Activated CD4-positive, alpha-beta T cell treated with anti-CD3 and anti-CD28 coated beads for 36 hours (primary cell): Measurements from ENCODE around the gene COQ9. TPM values are rescaled to one million over a fixed set of nuclear protein-coding genes. Genes with fewer than 3 reads are reported as not detected.
A peak's percentile ranks its signal among the peaks of the same experiment; 100 is the strongest.
"Not testable (repeated sequence)": the region's sequence is repeated elsewhere in the genome, so short reads cannot be mapped to it uniquely, and the experiment has no call there.

Experiments used
- ATAC-seq: fragments of 200-7000 bp; cut with Tn5 transposase; one replicate; pipeline ENCODE4 v1.10.0; 2021; ENCODE audit warnings: mild to moderate bottlenecking, moderate library complexity
- CTCF ChIA-PET: fragments of 350-600 bp; sonication (Branson Sonifier 250); formaldehyde crosslinking; loops from one replicate; lab custom pipeline; 2021; ENCODE audit warnings: antibody characterized with exemption; lab: Charles Lee
- POLR2A ChIA-PET: fragments of 350-600 bp; sonication (Branson Sonifier 250); formaldehyde crosslinking; loops from one replicate; lab custom pipeline; 2021; ENCODE audit warnings: antibody characterized with exemption, inconsistent platforms; lab: Charles Lee
- DNase-seq: peaks from one replicate; pipeline ENCODE4 v3.0.0-alpha.2; 2020
- H3K27ac Mint-ChIP-seq: one replicate; pipeline ENCODE4 v1.8.0; 2021; ENCODE audit warnings: mixed read lengths
- H3K27me3 Mint-ChIP-seq: one replicate; pipeline ENCODE4 v1.8.0; 2021; ENCODE audit warnings: mixed read lengths
- H3K36me3 Mint-ChIP-seq: one replicate; pipeline ENCODE4 v1.8.0; 2021; ENCODE audit warnings: low read depth, mixed read lengths
- H3K4me1 Mint-ChIP-seq: one replicate; pipeline ENCODE4 v1.8.0; 2021; ENCODE audit warnings: mixed read lengths
- H3K4me3 Mint-ChIP-seq: one replicate; pipeline ENCODE4 v1.8.0; 2021; ENCODE audit warnings: mild to moderate bottlenecking, moderate library complexity, mixed read lengths
- H3K9me3 Mint-ChIP-seq: one replicate; pipeline ENCODE4 v1.8.0; 2021; ENCODE audit warnings: low read depth, mixed read lengths
- intact Hi-C, 2 experiments: fragments of 100-400 bp; cut with DNase I in 1 of 2; cut with micrococcal nuclease in 1 of 2; formaldehyde crosslinking; loops; one replicate each; pipeline versions ENCODE4 v1.14.2 to v1.15.1; 2022 to 2024; cut with DNase I, micrococcal nuclease
- total RNA-seq, 2 experiments: library from RNA; stranded (reverse); gene quantifications; one replicate each; pipeline ENCODE4 v1.2.3, GENCODE V29; 2021

COQ9 gene
- 10 to 100 TPM; 39.4 to 52.1 TPM for total RNA-seq

DNA sequence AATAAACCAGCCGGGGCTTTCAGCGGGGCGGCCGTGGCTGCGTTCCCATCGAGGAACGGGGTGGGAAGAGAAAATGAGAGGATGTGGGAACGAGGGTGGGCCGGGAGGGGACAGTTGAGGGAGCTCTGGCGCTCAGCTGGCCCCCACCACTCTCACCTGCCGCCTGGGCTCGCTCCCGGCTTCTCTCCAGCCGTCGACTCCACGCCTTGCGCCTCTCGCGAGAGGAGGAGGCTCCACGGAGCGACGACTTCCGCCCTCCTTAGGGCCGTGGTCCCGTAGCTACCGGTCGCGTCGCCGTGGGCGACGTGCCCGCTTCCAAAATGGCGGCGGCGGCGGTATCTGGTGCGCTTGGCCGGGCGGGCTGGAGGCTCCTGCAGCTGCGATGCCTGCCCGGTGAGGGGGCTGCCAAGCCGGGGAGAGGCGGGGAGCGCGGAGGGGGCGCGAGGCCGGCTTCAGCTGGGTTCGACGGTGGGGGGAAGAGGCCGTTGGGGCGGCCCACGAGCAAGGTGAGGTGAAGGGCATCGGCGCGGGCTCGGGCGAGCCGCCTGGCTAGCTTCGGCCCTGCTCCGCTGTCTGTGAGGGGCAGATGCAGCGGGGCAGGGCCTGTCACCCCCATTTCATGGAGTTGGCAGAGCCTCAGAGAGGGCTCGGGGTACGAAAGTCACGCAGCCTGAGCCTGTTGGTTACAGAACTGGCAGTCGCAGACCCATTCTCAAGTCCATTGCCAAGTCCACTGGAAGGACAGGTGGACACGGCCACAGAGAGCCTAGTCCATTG is at the start of gene COQ9, which contains the start of gene CIAPIN1:
Gene COQ9 (plus strand): TSS at position 294 of the 777 bp plus-strand sequence. CDS start 27 bp downstream, at position 321.
Gene CIAPIN1 (minus strand): TSS at position 200 of the 777 bp plus-strand sequence. CDS start 6,457 bp downstream, outside the sequence.
- DNase-seq = peak; percentile 96
- Mint-ChIP-seq H3K27ac (peak within 1 kb of the TSS; percentile 85), H3K4me3 (peak within 1 kb of the TSS; percentile 91), H3K9me3 (no peaks in the 10 kb centered on the region), H3K4me1 (peaks cover 32% of the 10 kb centered on the region), H3K36me3 (peaks cover 17% of the 10 kb centered on the region), H3K27me3 (no peaks in the 10 kb centered on the region)
- peak; percentile 99 for ATAC-seq
- CTCF ChIA-PET = interaction anchor here (0.5 to 6.1 kb wide), 13 partner anchors 14 to 166 kb away, joined by 3 to 63 read pairs (median 3); partner anchors contain the start of gene POLR2C
- intact Hi-C loops = loop anchor here (1.0 to 10.0 kb wide), 12 partner anchors 15 to 1177 kb away; partner anchors contain the start of genes KATNB1 (in 2 of the 2), POLR2C (in 2 of the 2), ARL2BP (in 1 of the 2) and CCDC102A (in 1 of the 2)
- POLR2A ChIA-PET = interaction anchor here (0.6 to 2.0 kb wide), 5 partner anchors 9 to 261 kb away, joined by 3 to 17 read pairs (median 4); partner anchors contain the start of genes POLR2C, PSME3IP1 and RSPRY1

- not testable (repeated sequence) for H3K27me3 Mint-ChIP-seq, H3K27ac Mint-ChIP-seq
Measured at GRCh38 chr16:57397493-57397892, 49.8 kb upstream of the COQ9 start.

GRCh38 chr16:57401943-57402640 is 45.2 kb upstream of the COQ9 start:
- Mint-ChIP-seq H3K4me3 (no peak overlapping the region), H3K27ac (no peak overlapping the region), H3K9me3 (no peaks in the 10 kb centered on the region), H3K36me3 (no peaks in the 10 kb centered on the region), H3K4me1 (peaks cover 5% of the 10 kb centered on the region), H3K27me3 (no peaks in the 10 kb centered on the region)
- ATAC-seq = no peak
- CTCF ChIA-PET = no interaction called here
- no peak for DNase-seq
- intact Hi-C loops = no loop called here
- POLR2A ChIA-PET = no interaction called here

More at GRCh38 chr16:57397493-57397892, 49.8 kb upstream of the COQ9 start:
- H3K9me3 Mint-ChIP-seq, H3K36me3 Mint-ChIP-seq, H3K4me3 Mint-ChIP-seq, H3K4me1 Mint-ChIP-seq, POLR2A ChIA-PET, intact Hi-C loops, CTCF ChIA-PET, ATAC-seq, DNase-seq: not testable (repeated sequence)

DNA sequence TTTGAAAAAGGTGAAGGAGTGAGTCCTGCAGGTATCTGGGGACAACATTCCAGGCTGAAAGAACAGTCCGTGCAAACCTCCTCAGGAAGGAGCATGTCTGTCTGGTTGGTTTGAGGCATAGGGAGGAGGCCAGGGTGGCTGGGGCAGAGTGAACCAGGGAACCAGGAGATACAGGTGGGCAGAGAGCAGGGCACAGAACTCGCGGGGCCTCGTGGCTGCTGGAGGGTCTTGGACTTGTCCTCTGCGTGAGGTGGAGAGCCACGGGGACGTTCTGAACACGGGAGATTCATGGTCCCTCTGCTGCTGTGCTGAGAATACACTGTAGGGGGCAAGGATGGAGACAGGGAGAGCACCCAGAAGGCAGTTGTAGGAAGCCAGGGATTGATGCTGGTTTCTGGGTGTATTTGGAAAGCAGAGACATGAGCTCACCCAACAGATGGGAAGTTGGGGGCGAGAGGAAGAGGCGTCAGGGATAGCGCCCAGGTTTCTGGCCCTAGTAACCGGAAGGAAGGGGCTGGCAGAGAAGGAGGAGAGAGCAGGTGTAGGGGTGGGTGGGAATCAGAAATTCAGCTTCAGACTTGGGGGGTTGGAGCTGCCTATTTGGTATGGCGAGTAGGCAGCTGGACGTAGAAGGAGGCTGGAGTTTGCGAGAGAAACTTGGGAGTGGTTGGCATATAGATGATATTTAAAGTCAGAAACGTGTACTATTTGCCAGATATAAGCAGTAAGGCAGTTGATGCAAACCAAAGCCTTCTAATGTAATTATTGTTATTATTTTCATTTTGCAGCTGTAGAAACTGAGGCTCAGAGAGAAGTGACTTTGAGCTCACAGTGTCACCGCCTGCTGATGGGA is 43.1 kb upstream of the COQ9 start, which contains the start of gene CCL17:
Gene CCL17 (plus strand): TSS at position 803 of the 853 bp plus-strand sequence. CDS start 9,166 bp downstream, outside the sequence.
- Mint-ChIP-seq H3K27ac (no peak within 1 kb of the TSS), H3K4me1 (peaks cover 5% of the 10 kb centered on the region), H3K27me3 (no peaks in the 10 kb centered on the region), H3K9me3 (no peaks in the 10 kb centered on the region), H3K36me3 (no peaks in the 10 kb centered on the region), H3K4me3 (no peak within 1 kb of the TSS)
- CTCF ChIA-PET = interaction anchor here (0.7 to 1.3 kb wide), 4 partner anchors 9 to 110 kb away, joined by 3 to 6 read pairs (median 4); no protein-coding TSS in a partner anchor
- POLR2A ChIA-PET = no interaction called here
- DNase-seq (no peak), ATAC-seq (no peak)
- intact Hi-C loops = no loop called here

DNA sequence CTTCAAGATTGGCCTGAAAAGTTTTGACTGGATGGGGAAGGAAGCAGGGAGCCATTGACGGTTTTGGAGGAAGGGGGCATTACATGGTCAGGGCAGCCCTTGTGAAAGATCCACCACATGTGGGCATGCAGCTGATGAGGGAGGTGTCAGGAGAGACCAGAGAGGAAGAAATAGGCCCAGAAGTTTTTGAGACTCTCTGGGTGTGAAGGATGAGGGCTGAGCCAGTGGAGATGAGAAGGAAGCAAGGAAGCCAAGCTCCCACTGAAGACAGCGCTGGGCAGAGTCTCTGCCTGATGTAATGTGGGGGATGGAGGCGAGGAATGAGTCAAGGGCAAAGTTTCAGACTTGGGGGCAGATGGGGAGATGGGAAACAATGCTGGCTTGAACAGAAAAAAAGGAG is 42.2 kb upstream of the COQ9 start:
- Mint-ChIP-seq H3K27me3 (no peaks in the 10 kb centered on the region), H3K9me3 (no peaks in the 10 kb centered on the region), H3K27ac (no peak overlapping the region), H3K36me3 (no peaks in the 10 kb centered on the region), H3K4me3 (no peak overlapping the region), H3K4me1 (peaks cover 5% of the 10 kb centered on the region)
- ChIA-PET POLR2A (no interaction called here), CTCF (interaction anchor here (0.7 to 2.4 kb wide), 6 partner anchors 8 to 109 kb away, joined by 3 to 10 read pairs (median 4); no protein-coding TSS in a partner anchor)
- ATAC-seq = no peak
- intact Hi-C loops = no loop called here
- DNase-seq = no peak

DNA sequence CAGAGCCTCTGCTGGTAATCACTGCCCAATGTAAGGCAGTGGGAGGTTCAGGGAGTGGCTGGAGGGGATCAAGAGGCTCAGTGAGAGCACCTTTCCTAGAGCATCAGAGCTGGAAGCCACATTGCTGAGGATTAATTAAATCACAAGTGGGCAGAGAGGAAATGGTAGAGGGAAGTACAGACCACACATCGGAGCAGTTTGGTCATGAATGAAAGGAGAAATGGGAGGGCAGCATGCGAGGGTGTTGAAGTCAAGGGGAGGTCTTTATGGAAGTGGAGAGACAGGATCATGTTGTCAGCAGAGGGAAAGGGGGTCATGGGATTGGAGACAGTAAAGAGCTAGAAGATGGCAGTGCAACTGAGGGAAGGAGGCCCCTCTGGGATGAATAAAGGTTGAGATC is 40.4 kb upstream of the COQ9 start:
- intact Hi-C loops = no loop called here
- Mint-ChIP-seq H3K27ac (no peak overlapping the region), H3K36me3 (no peaks in the 10 kb centered on the region), H3K9me3 (no peaks in the 10 kb centered on the region), H3K27me3 (no peaks in the 10 kb centered on the region), H3K4me3 (no peak overlapping the region), H3K4me1 (peaks cover 5% of the 10 kb centered on the region)
- ATAC-seq = no peak
- no peak for DNase-seq
- CTCF ChIA-PET = interaction anchor here (0.6 to 2.4 kb wide), 2 partner anchors 10 to 74 kb away, joined by 3 to 10 read pairs; no protein-coding TSS in a partner anchor
- POLR2A ChIA-PET = interaction anchor here (0.5 kb wide), 1 partner anchor 61 kb away, joined by 3 read pairs; no protein-coding TSS in a partner anchor

- peaks cover 5% of the 10 kb centered on the region for H3K4me1 Mint-ChIP-seq
- ChIA-PET POLR2A (no interaction called here), CTCF (interaction anchor here (0.6 kb wide), 1 partner anchor 75 kb away, joined by 3 read pairs; no protein-coding TSS in a partner anchor)
- intact Hi-C loops = no loop called here
- no peak overlapping the region for H3K27ac Mint-ChIP-seq
- H3K4me3 Mint-ChIP-seq = no peak overlapping the region
- ATAC-seq = no peak
- H3K27me3 Mint-ChIP-seq = no peaks in the 10 kb centered on the region
- no peaks in the 10 kb centered on the region for H3K9me3 Mint-ChIP-seq
- no peak for DNase-seq
- no peaks in the 10 kb centered on the region for H3K36me3 Mint-ChIP-seq
Measured at GRCh38 chr16:57407521-57408353, 39.5 kb upstream of the COQ9 start.

GRCh38 chr16:57409065-57409464 is 38.2 kb upstream of the COQ9 start:
- CTCF ChIA-PET = interaction anchor here (1.0 kb wide), 1 partner anchor 9 kb away, joined by 13 read pairs; no protein-coding TSS in a partner anchor
- no peak for ATAC-seq
- no peaks in the 10 kb centered on the region for H3K36me3 Mint-ChIP-seq
- H3K4me1 Mint-ChIP-seq = peaks cover 5% of the 10 kb centered on the region
- POLR2A ChIA-PET = no interaction called here
- no peaks in the 10 kb centered on the region for H3K9me3 Mint-ChIP-seq
- H3K4me3 Mint-ChIP-seq = no peak overlapping the region
- no peak overlapping the region for H3K27ac Mint-ChIP-seq
- intact Hi-C loops = no loop called here
- no peak for DNase-seq
- H3K27me3 Mint-ChIP-seq = no peaks in the 10 kb centered on the region

- ChIA-PET POLR2A (no interaction called here), CTCF (interaction anchor here (1.0 kb wide), 1 partner anchor 8 kb away, joined by 13 read pairs; no protein-coding TSS in a partner anchor)
- H3K27ac Mint-ChIP-seq = no peak overlapping the region
- ATAC-seq (no peak), DNase-seq (no peak)
- H3K4me3 Mint-ChIP-seq = no peak overlapping the region
- H3K36me3 Mint-ChIP-seq = no peaks in the 10 kb centered on the region
- intact Hi-C loops = loop anchor here in 1 of 2 experiments (10.0 kb wide), 1 partner anchor 325 kb away; no protein-coding TSS in a partner anchor
- no peaks in the 10 kb centered on the region for H3K9me3 Mint-ChIP-seq
- no peaks in the 10 kb centered on the region for H3K27me3 Mint-ChIP-seq
- H3K4me1 Mint-ChIP-seq = peaks cover 4% of the 10 kb centered on the region
Measured at GRCh38 chr16:57409870-57410587, 37.2 kb upstream of the COQ9 start.
